ENCODE results near the gene LBHD2.

LBHD2 gene

DNA sequence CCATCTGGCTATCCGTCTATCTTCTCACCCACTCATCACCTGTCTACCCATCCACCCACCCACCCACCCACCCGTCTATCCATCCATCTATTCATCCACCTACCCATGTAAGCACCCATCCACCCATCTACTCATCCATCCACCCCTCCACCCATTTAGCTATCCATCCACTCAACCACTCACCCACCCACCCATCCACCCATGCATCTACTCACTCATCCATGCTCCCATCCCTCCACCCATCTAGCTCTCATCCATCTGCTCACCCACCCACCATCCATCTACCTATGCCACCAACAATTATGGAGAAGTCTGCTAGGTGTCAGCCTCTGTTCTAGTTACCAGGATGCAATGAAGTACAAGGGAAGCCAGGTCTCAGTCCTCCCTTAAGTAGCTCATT lies 50.4 kb downstream of the LBHD2 start:
- no peaks in the 10 kb centered on the region for H3K4me1 Mint-ChIP-seq (ENCODE audit: low read depth in 2 of 2)
- H3K27ac Mint-ChIP-seq = no peak overlapping the region

DNA sequence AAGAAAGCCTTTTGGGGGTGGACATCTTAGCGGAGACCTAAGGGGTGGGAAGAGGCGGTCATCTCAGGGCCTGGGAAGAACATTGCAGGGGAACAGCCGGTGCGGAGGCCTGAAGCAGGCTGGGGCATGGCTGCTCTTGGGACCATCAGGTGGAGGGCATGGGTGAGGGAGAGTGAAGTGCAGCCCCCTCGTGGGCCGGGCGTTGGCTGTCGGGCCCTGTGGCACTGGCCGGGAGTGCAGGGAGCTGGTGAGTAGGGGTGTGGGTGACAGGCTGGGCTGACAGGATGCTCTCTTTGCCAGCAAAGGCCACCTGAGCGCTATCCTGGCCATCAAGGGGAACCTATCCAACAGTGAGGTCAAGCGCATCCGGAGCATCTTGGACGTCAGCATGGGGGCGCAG lies 50.9 kb downstream of the LBHD2 start:
- DNase-seq (no peak), ATAC-seq (replicated peaks) (no peak)
- no peak overlapping the region for H3K4me3 Mint-ChIP-seq
- peaks cover 17 to 53% of the 10 kb centered on the region in 2 donors for H3K27me3 Mint-ChIP-seq
- H3K9me3 Mint-ChIP-seq = no peaks in the 10 kb centered on the region
- no peak overlapping the region for H3K27ac Mint-ChIP-seq
- no peaks in the 10 kb centered on the region for H3K36me3 Mint-ChIP-seq (ENCODE audit: insufficient read depth)
- H3K4me1 Mint-ChIP-seq (ENCODE audit: low read depth in 2 of 2) = no peaks in the 10 kb centered on the region

More for the DNA sequence above, 50.4 kb downstream of the LBHD2 start:
- peaks cover 18 to 53% of the 10 kb centered on the region in 2 donors for H3K27me3 Mint-ChIP-seq
- ATAC-seq (replicated peaks) (no peak), DNase-seq (no peak)
- H3K4me3 Mint-ChIP-seq = no peak overlapping the region
- no peaks in the 10 kb centered on the region for H3K36me3 Mint-ChIP-seq (ENCODE audit: insufficient read depth)
- H3K9me3 Mint-ChIP-seq = no peaks in the 10 kb centered on the region

DNA sequence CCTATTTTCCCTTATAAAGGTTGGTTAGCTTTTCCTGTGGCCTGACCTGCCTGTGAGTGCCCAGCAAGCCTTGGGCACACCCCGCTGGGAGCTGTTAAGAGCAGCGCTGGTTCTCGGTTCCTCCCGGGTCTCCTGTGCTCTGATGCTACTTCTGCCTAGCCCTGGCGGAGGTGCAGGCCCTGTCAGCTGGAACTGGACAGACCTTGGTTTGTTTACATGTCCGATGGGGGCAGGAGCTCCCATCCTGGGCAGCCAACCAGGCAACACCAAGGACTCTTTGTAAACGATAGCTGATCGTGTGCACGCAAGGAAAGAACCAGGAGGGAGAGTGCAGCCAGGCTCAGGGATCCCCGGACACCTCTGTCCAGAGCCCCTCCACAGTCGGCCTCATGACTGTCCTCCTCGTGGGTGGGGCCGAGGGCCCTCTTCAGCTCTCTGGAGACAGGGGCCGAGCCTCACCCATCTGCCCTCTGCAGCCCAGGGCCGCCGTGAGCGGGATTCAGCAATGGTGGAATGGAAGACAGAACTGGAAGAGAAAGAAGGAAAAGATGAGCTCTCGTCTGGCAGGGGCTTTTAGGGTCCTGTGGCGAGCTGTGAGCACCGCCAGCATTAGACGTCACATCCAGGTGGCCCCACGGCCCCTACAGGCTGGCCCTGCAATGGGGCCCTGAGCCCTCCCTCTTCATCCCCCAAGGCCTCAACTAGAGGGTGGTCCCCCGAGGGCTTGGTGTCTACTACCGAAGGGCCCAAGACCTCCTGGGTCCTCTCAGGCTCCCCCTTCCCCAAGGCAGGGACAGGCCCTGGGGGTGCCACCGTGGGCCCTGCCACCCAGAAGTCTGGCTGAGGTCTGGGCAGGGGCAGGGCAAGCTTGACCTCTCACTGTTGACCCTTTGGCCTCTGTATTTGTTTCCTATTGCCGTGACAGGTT lies 51.6 kb downstream of the LBHD2 start:
- Mint-ChIP-seq H3K36me3 (ENCODE audit: insufficient read depth) (no peaks in the 10 kb centered on the region), H3K27ac (no peak overlapping the region), H3K4me3 (no peak overlapping the region), H3K27me3 (peaks cover 10 to 49% of the 10 kb centered on the region in 2 donors), H3K4me1 (ENCODE audit: low read depth in 2 of 2) (peaks cover 2% of the 10 kb centered on the region in 2 donors), H3K9me3 (no peaks in the 10 kb centered on the region)
- DNase-seq = no peak
- no peak for ATAC-seq (replicated peaks)

DNA sequence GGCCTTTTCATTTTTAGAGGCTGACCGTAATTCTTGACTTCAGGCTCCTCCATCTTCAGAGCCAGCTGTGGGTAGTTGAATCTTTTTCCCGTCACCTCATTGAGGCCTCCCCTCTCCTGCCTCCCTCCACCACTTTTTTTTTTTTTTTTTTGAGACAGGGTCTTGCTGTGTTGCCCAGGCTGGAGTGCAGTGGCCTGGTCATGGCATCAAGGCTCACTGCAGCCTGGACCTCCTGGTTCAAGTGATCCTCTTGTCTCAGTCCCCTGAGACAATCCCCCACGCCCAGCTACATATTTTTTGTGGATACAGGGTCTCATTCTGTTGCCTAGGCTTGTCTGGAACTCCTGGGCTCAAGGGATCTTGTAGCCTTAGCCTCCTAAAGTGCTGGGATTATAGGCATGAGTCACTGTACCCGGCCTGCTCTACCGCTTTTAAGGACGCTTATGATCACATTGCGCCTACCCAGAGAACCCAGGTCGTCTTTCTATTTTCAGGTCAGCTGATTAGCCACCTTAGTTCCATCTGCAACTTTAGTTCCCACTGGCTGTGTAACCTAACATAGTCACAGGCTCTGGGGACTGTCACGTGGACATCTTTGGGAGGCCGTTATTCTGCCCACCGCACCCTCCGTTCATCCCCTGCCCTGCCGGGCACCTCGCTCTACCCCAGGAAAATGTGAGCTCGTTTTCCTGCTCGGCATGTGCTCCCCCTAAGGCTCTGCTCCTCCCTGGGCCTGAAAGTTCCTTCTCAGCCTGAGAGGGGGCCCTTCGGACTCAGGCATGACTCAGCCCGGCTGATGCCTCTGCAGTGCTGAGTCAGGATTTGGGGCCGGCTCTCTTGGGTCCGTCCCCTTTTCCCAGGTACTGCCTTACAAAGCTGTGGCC lies 52.6 kb downstream of the LBHD2 start:
- DNase-seq (no peak), ATAC-seq (replicated peaks) (no peak)
- Mint-ChIP-seq H3K4me1 (ENCODE audit: low read depth in 2 of 2) (peaks cover 4 to 10% of the 10 kb centered on the region in 2 donors), H3K27ac (no peak overlapping the region), H3K27me3 (peaks cover 8 to 49% of the 10 kb centered on the region in 2 donors), H3K9me3 (no peaks in the 10 kb centered on the region), H3K36me3 (ENCODE audit: insufficient read depth) (peaks cover 2% of the 10 kb centered on the region), H3K4me3 (no peak overlapping the region)

DNA sequence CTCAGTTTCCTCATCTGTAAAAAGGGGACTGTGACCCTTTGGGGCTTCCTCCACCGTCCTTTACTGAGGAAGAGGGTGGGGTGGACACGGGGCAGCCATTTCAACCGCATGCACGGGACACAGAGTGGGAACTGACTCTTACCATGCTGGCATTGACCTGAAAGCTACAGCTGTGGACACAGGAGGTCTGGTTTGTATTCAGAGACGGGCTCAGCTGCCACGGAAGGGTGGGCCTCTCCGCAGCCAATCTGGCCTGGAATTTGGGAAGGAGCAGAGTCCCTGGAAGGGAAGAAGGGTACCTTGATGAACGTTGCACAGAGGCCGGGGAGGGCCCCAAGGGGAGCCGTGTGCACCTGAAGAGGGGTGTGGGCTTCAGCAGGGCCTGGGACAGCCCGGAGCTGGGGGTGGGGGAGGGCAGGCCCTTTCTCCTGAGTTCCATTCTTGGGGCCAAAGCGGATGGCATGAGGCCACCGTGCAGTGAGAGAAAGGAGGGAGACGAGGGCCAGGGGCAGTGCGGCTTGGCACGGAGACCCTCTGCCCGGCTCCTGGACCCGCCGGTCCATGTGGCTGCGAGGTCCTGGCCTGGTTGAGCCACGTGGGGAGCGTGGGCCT lies 53.8 kb downstream of the LBHD2 start:
- Mint-ChIP-seq H3K27me3 (peaks cover 11 to 60% of the 10 kb centered on the region in 2 donors), H3K4me3 (no peak overlapping the region), H3K27ac (no peak overlapping the region), H3K4me1 (ENCODE audit: low read depth in 2 of 2) (peaks cover 4 to 10% of the 10 kb centered on the region in 2 donors), H3K36me3 (ENCODE audit: insufficient read depth) (peaks cover 2% of the 10 kb centered on the region), H3K9me3 (no peaks in the 10 kb centered on the region)
- no peak for DNase-seq
- no peak for ATAC-seq (replicated peaks)

DNA sequence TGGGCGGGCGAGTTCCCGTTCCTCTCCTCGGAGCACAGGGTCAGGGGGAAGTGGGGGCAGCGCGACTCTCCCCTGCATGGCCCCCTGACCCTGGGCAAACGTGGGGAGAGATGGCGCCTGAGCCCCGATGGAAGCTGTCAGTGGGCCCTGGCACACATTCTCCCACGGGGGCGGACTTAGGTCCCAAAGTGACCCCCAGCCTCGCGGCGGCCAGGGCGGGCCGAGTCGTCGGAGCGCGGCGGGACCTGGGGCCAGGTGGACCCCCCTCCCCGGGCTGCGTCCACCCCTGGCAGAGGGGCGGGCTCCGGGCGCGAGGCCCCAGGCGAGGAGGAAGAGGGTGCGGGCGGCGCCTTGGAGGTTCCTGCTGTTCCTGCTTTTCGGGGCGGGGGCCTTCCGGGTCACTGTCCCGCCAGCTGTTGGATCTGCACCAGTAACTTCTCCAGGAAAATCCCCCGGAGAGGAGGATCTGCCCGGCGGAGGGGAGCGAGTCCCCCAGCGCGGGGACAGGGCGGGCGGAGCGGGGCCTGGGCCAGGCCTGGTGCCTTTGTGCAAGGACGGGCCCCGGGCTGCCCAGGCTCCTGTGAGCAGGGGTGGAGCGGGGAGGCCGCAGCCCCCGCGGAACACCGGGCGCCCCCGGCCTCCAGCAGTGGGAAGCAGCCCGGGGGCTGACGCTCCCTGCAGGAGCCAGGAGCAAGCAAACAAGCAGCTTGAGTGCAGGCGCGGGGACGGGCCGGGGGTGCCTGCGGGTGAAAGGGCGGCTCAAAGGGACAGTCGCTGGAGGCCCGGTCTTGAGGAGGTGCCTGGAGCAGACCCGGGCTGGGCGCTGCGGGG lies 54.5 kb downstream of the LBHD2 start:
- peaks cover 2% of the 10 kb centered on the region for H3K36me3 Mint-ChIP-seq (ENCODE audit: insufficient read depth)
- ATAC-seq (replicated peaks) (no peak), DNase-seq (no peak)
- H3K4me3 Mint-ChIP-seq = no peak overlapping the region
- H3K4me1 Mint-ChIP-seq (ENCODE audit: low read depth in 2 of 2) = peaks cover 4 to 10% of the 10 kb centered on the region in 2 donors
- no peak overlapping the region for H3K27ac Mint-ChIP-seq
- no peaks in the 10 kb centered on the region for H3K9me3 Mint-ChIP-seq
- peaks cover 18 to 67% of the 10 kb centered on the region in 2 donors for H3K27me3 Mint-ChIP-seq

DNA sequence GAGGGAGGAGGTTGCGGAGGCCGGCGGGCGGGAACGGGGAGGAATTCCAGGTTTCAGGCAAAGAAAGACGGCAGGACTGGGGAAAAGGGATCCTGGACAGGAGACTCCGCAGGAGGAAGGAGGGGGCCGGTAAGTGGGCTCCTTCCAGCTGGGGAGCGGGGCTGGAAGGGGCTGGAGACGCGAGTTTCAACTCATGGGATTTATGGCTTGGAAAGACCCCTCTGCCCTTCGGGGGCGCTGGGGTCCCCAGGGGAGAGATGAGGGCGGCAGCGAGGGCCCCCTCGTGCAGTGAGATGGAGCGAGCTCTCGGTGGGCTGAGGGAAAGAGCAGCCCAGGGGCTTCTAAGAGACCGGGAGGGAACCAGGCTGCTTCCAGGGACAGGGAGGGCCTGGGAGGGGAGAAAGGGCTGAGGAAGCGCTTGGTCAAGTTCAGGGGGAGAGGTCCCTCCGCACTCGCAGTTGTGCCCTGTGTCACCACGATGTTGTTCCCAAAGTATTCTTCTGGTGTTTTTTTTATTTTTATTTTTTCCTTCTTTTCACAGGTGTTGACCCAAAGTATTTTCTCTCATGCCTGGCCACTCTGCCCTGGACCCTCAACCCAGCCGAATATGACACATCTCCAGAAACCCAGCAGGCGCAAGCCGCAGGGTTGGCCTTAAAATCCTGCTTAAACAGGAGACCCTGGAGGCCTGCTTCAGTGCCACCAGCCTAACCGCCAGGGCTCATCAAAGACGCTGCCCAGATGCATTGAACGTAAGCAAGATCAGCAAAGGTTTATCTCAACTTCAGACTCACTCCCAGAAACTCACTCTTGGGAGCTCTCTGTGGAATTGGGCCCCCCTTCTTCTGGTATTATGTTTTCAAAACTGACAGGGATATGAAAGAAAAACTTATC lies 55.4 kb downstream of the LBHD2 start:
- no peak for ATAC-seq (replicated peaks)

More for the DNA sequence above, 55.4 kb downstream of the LBHD2 start:
- no peak for DNase-seq
- Mint-ChIP-seq H3K9me3 (no peaks in the 10 kb centered on the region), H3K4me1 (ENCODE audit: low read depth in 2 of 2) (peaks cover 4 to 10% of the 10 kb centered on the region in 2 donors), H3K27ac (no peak overlapping the region), H3K4me3 (no peak overlapping the region), H3K27me3 (peaks cover 24 to 75% of the 10 kb centered on the region in 2 donors), H3K36me3 (ENCODE audit: insufficient read depth) (peaks cover 2% of the 10 kb centered on the region)

All from effector memory CD8-positive, alpha-beta T cell (primary cell).